H9 (cell line): Measurements from ENCODE around the gene COPE. TPM values are rescaled to one million over a fixed set of nuclear protein-coding genes. Genes with fewer than 3 reads are reported as not detected.
A peak's percentile ranks its signal among the peaks of the same experiment; 100 is the strongest.

Source experiments
- DNase-seq: peaks from one replicate; pipeline ENCODE4 v3.0.0-alpha.2; 2017
- H2AFZ ChIP-seq: one replicate; pipeline ENCODE4 v1.6.1; 2013; ENCODE audit warnings: mild to moderate bottlenecking, low read length, control low read depth, moderate library complexity
- H2AK5ac ChIP-seq: 2 replicates; pipeline ENCODE4 v1.6.1; 2013; ENCODE audit warnings: low read length, control low read depth, mixed read lengths; ENCODE audit not compliant: insufficient read length
- H2BK120ac ChIP-seq: one replicate; pipeline ENCODE4 v1.6.1; 2013; ENCODE audit warnings: low read depth, mild to moderate bottlenecking, low read length, control low read depth, inconsistent platforms; ENCODE audit not compliant: poor library complexity, severe bottlenecking
- H2BK12ac ChIP-seq: 2 replicates; pipeline ENCODE4 v1.6.1; 2013; ENCODE audit warnings: low read length, control low read depth, mixed read lengths, low read depth; ENCODE audit not compliant: insufficient read length
- H2BK15ac ChIP-seq: 2 replicates; pipeline ENCODE4 v1.6.1; 2013; ENCODE audit warnings: low read depth, low read length, control low read depth
- H2BK20ac ChIP-seq: one replicate; pipeline ENCODE4 v1.6.1; 2013; ENCODE audit warnings: low read depth, mild to moderate bottlenecking, low read length, control low read depth, inconsistent platforms; ENCODE audit not compliant: poor library complexity, severe bottlenecking
- H2BK5ac ChIP-seq: 2 replicates; pipeline ENCODE4 v1.6.1; 2013; ENCODE audit warnings: low read length, control low read depth, mixed read lengths; ENCODE audit not compliant: insufficient read length
- H3K14ac ChIP-seq: 2 replicates; pipeline ENCODE4 v1.6.1; 2013; ENCODE audit warnings: low read length, control low read depth; ENCODE audit not compliant: insufficient read depth
- H3K18ac ChIP-seq: 2 replicates; pipeline ENCODE4 v1.6.1; 2013; ENCODE audit warnings: low read depth, mild to moderate bottlenecking, mixed read lengths, low read length, control low read depth; ENCODE audit not compliant: insufficient read length
- H3K23ac ChIP-seq: 2 replicates; pipeline ENCODE4 v1.6.1; 2013; ENCODE audit warnings: low read length, control low read depth, mixed read lengths, low read depth; ENCODE audit not compliant: insufficient read length
- H3K23me2 ChIP-seq: 2 replicates; pipeline ENCODE4 v1.6.1; 2013; ENCODE audit warnings: low read depth, mild to moderate bottlenecking, mixed read lengths, low read length, control low read depth; ENCODE audit not compliant: insufficient read length, poor library complexity, severe bottlenecking
- H3K27ac ChIP-seq: 2 replicates; pipeline ENCODE4 v1.5.1; 2013; ENCODE audit warnings: low read length, control low read depth, mixed read lengths, low read depth; ENCODE audit not compliant: insufficient read length
- H3K27me3 ChIP-seq: 2 replicates; pipeline ENCODE4 v1.6.1; 2013; ENCODE audit warnings: low read length, control low read depth, inconsistent platforms; ENCODE audit not compliant: insufficient read depth
- H3K4ac ChIP-seq: 2 replicates; pipeline ENCODE4 v1.6.1; 2013; ENCODE audit warnings: low read depth, mild to moderate bottlenecking, control low read depth, inconsistent platforms, low read length, moderate library complexity
- H3K4me1 ChIP-seq: 2 replicates; pipeline ENCODE4 v1.6.1; 2013; ENCODE audit warnings: low read length, control low read depth, inconsistent platforms; ENCODE audit not compliant: insufficient read depth
- H3K4me2 ChIP-seq: 2 replicates; pipeline ENCODE4 v1.6.1; 2013; ENCODE audit warnings: low read length, control low read depth, mixed read lengths; ENCODE audit not compliant: insufficient read length, insufficient read depth
- H3K56ac ChIP-seq: 2 replicates; pipeline ENCODE4 v1.6.1; 2013; ENCODE audit warnings: low read depth, mild to moderate bottlenecking, mixed read lengths, low read length, control low read depth; ENCODE audit not compliant: insufficient read length
- H3K79me1 ChIP-seq: 2 replicates; pipeline ENCODE4 v1.6.1; 2013; ENCODE audit warnings: low read depth, mild to moderate bottlenecking, moderate library complexity, low read length, control low read depth, inconsistent platforms; ENCODE audit not compliant: insufficient read depth, poor library complexity, severe bottlenecking
- H3K79me2 ChIP-seq: 2 replicates; pipeline ENCODE4 v1.6.1; 2013; ENCODE audit warnings: low read length, control low read depth, inconsistent platforms; ENCODE audit not compliant: insufficient read depth
- H3K9ac ChIP-seq: 2 replicates; pipeline ENCODE4 v1.6.1; 2013; ENCODE audit warnings: low read length, control low read depth, mixed read lengths; ENCODE audit not compliant: insufficient read length; ENCODE audit errors: extremely low read depth
- H3K9me3 ChIP-seq: one replicate; pipeline ENCODE4 v1.6.1; 2013; ENCODE audit warnings: low read depth, low read length, inconsistent platforms; ENCODE audit not compliant: control insufficient read depth
- H3T11ph ChIP-seq: one replicate; pipeline ENCODE4 v1.6.1; 2013; ENCODE audit warnings: mild to moderate bottlenecking, low read length, control low read depth, inconsistent platforms
- H4K20me1 ChIP-seq: one replicate; pipeline ENCODE4 v1.6.1; 2013; ENCODE audit not compliant: control insufficient read depth, insufficient read length, insufficient read depth
- H4K5ac ChIP-seq: 2 replicates; pipeline ENCODE4 v1.6.1; 2013; ENCODE audit warnings: low read depth, mild to moderate bottlenecking, mixed read lengths, low read length, control low read depth; ENCODE audit not compliant: insufficient read length
- H4K8ac ChIP-seq: replicated peaks from 2 replicates; pipeline ENCODE4 v1.6.1; 2013; ENCODE audit warnings: low read length, control low read depth, mixed read lengths, low read depth; ENCODE audit not compliant: insufficient read length
- H4K91ac ChIP-seq: 2 replicates; pipeline ENCODE4 v1.6.1; 2013; ENCODE audit warnings: low read depth, mild to moderate bottlenecking, moderate library complexity, mixed read lengths, low read length, control low read depth; ENCODE audit not compliant: insufficient read length
- H3K27ac Mint-ChIP-seq, 3 experiments: 2 replicates in 2 of 3; 3 replicates in 1 of 3; pipeline ENCODE4 v1.8.0; 2020 to 2021; ENCODE audit warnings: mixed read lengths in 3 of 3, mild to moderate bottlenecking in 1 of 3, moderate library complexity in 1 of 3
- H3K27me3 Mint-ChIP-seq: 2 replicates; pipeline ENCODE4 v1.8.0; 2021; ENCODE audit warnings: low read depth, mild to moderate bottlenecking, moderate library complexity, mixed read lengths
- H3K36me3 Mint-ChIP-seq, 3 experiments: 2 replicates in 2 of 3; 3 replicates in 1 of 3; pipeline ENCODE4 v1.8.0; 2020 to 2021; ENCODE audit warnings: low read depth in 3 of 3, mixed read lengths in 3 of 3; ENCODE audit not compliant: insufficient read depth in 1 of 3
- H3K4me1 Mint-ChIP-seq, 2 experiments: 2 replicates each; pipeline ENCODE4 v1.8.0; 2020; ENCODE audit warnings: mixed read lengths in 2 of 2
- H3K4me3 Mint-ChIP-seq, 2 experiments: 2 replicates in 1 of 2; 3 replicates in 1 of 2; pipeline ENCODE4 v1.8.0; 2020 to 2021; ENCODE audit warnings: mild to moderate bottlenecking in 2 of 2, mixed read lengths in 2 of 2, moderate library complexity in 1 of 2
- H3K9me3 Mint-ChIP-seq, 2 experiments: 2 replicates in 1 of 2; 3 replicates in 1 of 2; pipeline ENCODE4 v1.8.0; 2020; ENCODE audit warnings: mild to moderate bottlenecking in 2 of 2, mixed read lengths in 2 of 2, moderate library complexity in 1 of 2
- WGBS: extraction: QIAGEN DNeasy Blood & Tissue Kit; methylation state at CpG from one replicate; pipeline ENCODE4 v1.1.7; 2013; ENCODE audit warnings: missing lambda C conversion rate, low lambda C conversion rate, mixed read lengths; ENCODE audit not compliant: insufficient read length; ENCODE audit errors: extremely low coverage; 5-methylcytosine and 5-hydroxymethylcytosine counted together
- total RNA-seq: library from RNA; stranded (reverse); gene quantifications from 2 replicates; pipeline ENCODE4 v1.2.1, GENCODE V29; 2021
- TF ChIP-seq, protein P1 (sequence below): fragments of 200-600 bp; sonication (generic); conservative IDR thresholded peaks from 3 replicates; pipeline ENCODE4 v1.8.0; 2021; ENCODE audit warnings: antibody characterized with exemption, mild to moderate bottlenecking

The COPE gene
- total RNA-seq, 1 experiment from 2014 or later: 198 TPM

DNA sequence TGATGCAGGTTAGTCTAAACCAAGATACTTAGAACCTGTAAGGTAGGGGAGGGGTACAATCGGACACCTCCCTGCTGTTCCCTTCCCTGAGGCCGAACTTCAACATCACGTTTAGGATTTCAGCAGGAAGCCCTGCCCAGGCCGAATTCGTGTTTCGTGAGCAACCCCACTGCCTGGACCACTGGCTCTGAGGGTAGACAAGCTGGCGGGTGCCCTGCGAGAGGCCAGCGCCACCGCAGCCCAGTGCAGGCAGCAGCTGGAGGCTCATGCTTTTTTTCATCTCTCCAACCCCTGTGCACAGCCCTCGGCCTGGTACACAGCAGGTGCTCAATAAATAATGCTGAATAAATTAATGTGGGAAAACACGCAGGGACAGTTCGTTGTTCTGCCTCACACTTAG lies 14.1 kb upstream of the COPE start:
- H3K27me3 ChIP-seq: no peaks in the 10 kb centered on the region
- no peak overlapping the region for H3T11ph ChIP-seq
- no peak overlapping the region for H3K9ac ChIP-seq
- Mint-ChIP-seq H3K4me1 (peaks cover 4 to 13% of the 10 kb centered on the region in 2 experiments), H3K9me3 (no peaks in the 10 kb centered on the region; a peak in 1 of 5 replicates), H3K27me3 (no peaks in the 10 kb centered on the region; the same call in none of the 2 replicates), H3K36me3 (peaks cover 8 to 33% (median 19%) of the 10 kb centered on the region in 3 experiments), H3K4me3 (peak overlapping the region; percentile 75 to 86), H3K27ac (no peak overlapping the region)
- no peak overlapping the region for H2AFZ ChIP-seq
- no peaks in the 10 kb centered on the region for H3K9me3 ChIP-seq
- no peak overlapping the region for H2BK15ac ChIP-seq
- H2AK5ac ChIP-seq: no peak overlapping the region
- H2BK20ac ChIP-seq: no peak overlapping the region
- H3K4me1 ChIP-seq: no peaks in the 10 kb centered on the region
- H3K79me1 ChIP-seq: no peaks in the 10 kb centered on the region
- H3K79me2 ChIP-seq: no peaks in the 10 kb centered on the region
- WGBS: no CpG with 5 or more reads among the region's 13 CpGs
- no peak overlapping the region for H3K14ac ChIP-seq
- no peak overlapping the region for H3K23ac ChIP-seq
- H4K8ac ChIP-seq: no peak overlapping the region
- H2BK5ac ChIP-seq: no peak overlapping the region
- no peak overlapping the region for H3K4ac ChIP-seq
- no peak for DNase-seq
- H3K23me2 ChIP-seq: peaks cover 3% of the 10 kb centered on the region
- TF ChIP-seq, protein P1, sequence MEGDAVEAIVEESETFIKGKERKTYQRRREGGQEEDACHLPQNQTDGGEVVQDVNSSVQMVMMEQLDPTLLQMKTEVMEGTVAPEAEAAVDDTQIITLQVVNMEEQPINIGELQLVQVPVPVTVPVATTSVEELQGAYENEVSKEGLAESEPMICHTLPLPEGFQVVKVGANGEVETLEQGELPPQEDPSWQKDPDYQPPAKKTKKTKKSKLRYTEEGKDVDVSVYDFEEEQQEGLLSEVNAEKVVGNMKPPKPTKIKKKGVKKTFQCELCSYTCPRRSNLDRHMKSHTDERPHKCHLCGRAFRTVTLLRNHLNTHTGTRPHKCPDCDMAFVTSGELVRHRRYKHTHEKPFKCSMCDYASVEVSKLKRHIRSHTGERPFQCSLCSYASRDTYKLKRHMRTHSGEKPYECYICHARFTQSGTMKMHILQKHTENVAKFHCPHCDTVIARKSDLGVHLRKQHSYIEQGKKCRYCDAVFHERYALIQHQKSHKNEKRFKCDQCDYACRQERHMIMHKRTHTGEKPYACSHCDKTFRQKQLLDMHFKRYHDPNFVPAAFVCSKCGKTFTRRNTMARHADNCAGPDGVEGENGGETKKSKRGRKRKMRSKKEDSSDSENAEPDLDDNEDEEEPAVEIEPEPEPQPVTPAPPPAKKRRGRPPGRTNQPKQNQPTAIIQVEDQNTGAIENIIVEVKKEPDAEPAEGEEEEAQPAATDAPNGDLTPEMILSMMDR: no peak
- no peak overlapping the region for H4K5ac ChIP-seq
- no peaks in the 10 kb centered on the region for H4K20me1 ChIP-seq
- no peak overlapping the region for H3K56ac ChIP-seq
- H3K27ac ChIP-seq: no peak overlapping the region
- H2BK120ac ChIP-seq: no peak overlapping the region
- H4K91ac ChIP-seq: no peak overlapping the region
- H2BK12ac ChIP-seq: no peak overlapping the region
- no peak overlapping the region for H3K18ac ChIP-seq
- H3K4me2 ChIP-seq: peak overlapping the region; percentile 59
